Activated CD4-positive, alpha-beta T cell treated with anti-CD3 and anti-CD28 coated beads, Interleukin-2, amount 10 ng/mL, durations not matched to agents 24 days and 14 days (primary cell): ENCODE results near the gene CSNK1D. TPM values are rescaled to one million over a fixed set of nuclear protein-coding genes. Genes with fewer than 3 reads are reported as not detected.

Experiments used
- DNase-seq: peaks from one replicate; pipeline ENCODE4 v3.0.0; 2022
- H3K27ac Mint-ChIP-seq: one replicate; pipeline ENCODE4 v1.8.0; 2022; ENCODE audit warnings: mild to moderate bottlenecking, mixed read lengths
- H3K27me3 Mint-ChIP-seq: one replicate; pipeline ENCODE4 v1.8.0; 2022; ENCODE audit warnings: mixed read lengths
- H3K36me3 Mint-ChIP-seq: one replicate; pipeline ENCODE4 v1.8.0; 2022; ENCODE audit warnings: low read depth, mild to moderate bottlenecking, mixed read lengths
- H3K4me1 Mint-ChIP-seq: one replicate; pipeline ENCODE4 v1.8.0; 2021; ENCODE audit warnings: mixed read lengths
- H3K4me3 Mint-ChIP-seq: one replicate; pipeline ENCODE4 v1.8.0; 2022; ENCODE audit warnings: mild to moderate bottlenecking, moderate library complexity, mixed read lengths
- H3K9me3 Mint-ChIP-seq: one replicate; pipeline ENCODE4 v1.8.0; 2021; ENCODE audit warnings: mixed read lengths
- intact Hi-C: fragments of 100-400 bp; cut with micrococcal nuclease; formaldehyde crosslinking; loops from one replicate; pipeline ENCODE4 v1.15.1; 2023
- total RNA-seq: library from RNA; stranded (reverse); gene quantifications from 2 replicates; pipeline ENCODE4 v1.2.3, GENCODE V29; 2022

The CSNK1D gene
- total RNA-seq, 1 donor from 2014 or later, result 146 TPM

- intact Hi-C loops, result no loop called here
- peaks cover 9% of the 10 kb centered on the region for H3K4me1 Mint-ChIP-seq
- H3K27me3 Mint-ChIP-seq, result no peaks in the 10 kb centered on the region
- H3K27ac Mint-ChIP-seq, result peak overlapping the region; percentile 41
- peaks cover 62% of the 10 kb centered on the region for H3K36me3 Mint-ChIP-seq
- no peak overlapping the region for H3K4me3 Mint-ChIP-seq
- no peaks in the 10 kb centered on the region for H3K9me3 Mint-ChIP-seq
- no peak for DNase-seq
These were observed 22.5 kb downstream of the CSNK1D start for GRCh38 chr17:82250868-82251500.

GRCh38 chr17:82249896-82250581 is 23.5 kb downstream of the CSNK1D start:
- Mint-ChIP-seq H3K27ac (no peak overlapping the region), H3K36me3 (peaks cover 60% of the 10 kb centered on the region), H3K4me3 (no peak overlapping the region), H3K9me3 (no peaks in the 10 kb centered on the region), H3K27me3 (no peaks in the 10 kb centered on the region), H3K4me1 (peaks cover 9% of the 10 kb centered on the region)
- intact Hi-C loops, result no loop called here
- no peak for DNase-seq

- no peak overlapping the region for H3K4me3 Mint-ChIP-seq
- no peaks in the 10 kb centered on the region for H3K27me3 Mint-ChIP-seq
- H3K4me1 Mint-ChIP-seq, result peaks cover 11% of the 10 kb centered on the region
- no peaks in the 10 kb centered on the region for H3K9me3 Mint-ChIP-seq
- H3K27ac Mint-ChIP-seq, result peak overlapping the region; percentile 41
- H3K36me3 Mint-ChIP-seq, result peaks cover 68% of the 10 kb centered on the region
- intact Hi-C loops, result no loop called here
- DNase-seq, result no peak
These were observed 24.5 kb downstream of the CSNK1D start for GRCh38 chr17:82248815-82249674.

- no peaks in the 10 kb centered on the region for H3K27me3 Mint-ChIP-seq
- peaks cover 71% of the 10 kb centered on the region for H3K36me3 Mint-ChIP-seq
- intact Hi-C loops, result no loop called here
- H3K9me3 Mint-ChIP-seq, result no peaks in the 10 kb centered on the region
- peaks cover 14% of the 10 kb centered on the region for H3K4me1 Mint-ChIP-seq
- DNase-seq, result no peak
- no peak overlapping the region for H3K4me3 Mint-ChIP-seq
- H3K27ac Mint-ChIP-seq, result no peak overlapping the region
These were observed 25.4 kb downstream of the CSNK1D start for GRCh38 chr17:82247856-82248671.

GRCh38 chr17:82247182-82247823 is 26.2 kb downstream of the CSNK1D start:
- Mint-ChIP-seq H3K4me3 (no peak overlapping the region), H3K4me1 (peaks cover 11% of the 10 kb centered on the region), H3K27ac (no peak overlapping the region), H3K36me3 (peaks cover 67% of the 10 kb centered on the region), H3K27me3 (no peaks in the 10 kb centered on the region), H3K9me3 (no peaks in the 10 kb centered on the region)
- intact Hi-C loops, result no loop called here
- DNase-seq, result no peak

- H3K9me3 Mint-ChIP-seq, result no peaks in the 10 kb centered on the region
- peak overlapping the region; percentile 29 for H3K27ac Mint-ChIP-seq
- DNase-seq, result no peak
- intact Hi-C loops, result no loop called here
- H3K27me3 Mint-ChIP-seq, result no peaks in the 10 kb centered on the region
- no peak overlapping the region for H3K4me3 Mint-ChIP-seq
- H3K4me1 Mint-ChIP-seq, result peaks cover 13% of the 10 kb centered on the region
- H3K36me3 Mint-ChIP-seq, result peaks cover 61% of the 10 kb centered on the region
These were observed 26.9 kb downstream of the CSNK1D start for GRCh38 chr17:82246365-82247181.

- H3K27me3 Mint-ChIP-seq, result no peaks in the 10 kb centered on the region
- H3K4me1 Mint-ChIP-seq, result peaks cover 14% of the 10 kb centered on the region
- no peaks in the 10 kb centered on the region for H3K9me3 Mint-ChIP-seq
- H3K27ac Mint-ChIP-seq, result peak overlapping the region; percentile 20
- peaks cover 57% of the 10 kb centered on the region for H3K36me3 Mint-ChIP-seq
- intact Hi-C loops, result no loop called here
- DNase-seq, result no peak
- no peak overlapping the region for H3K4me3 Mint-ChIP-seq
These were observed 27.5 kb downstream of the CSNK1D start for GRCh38 chr17:82246040-82246364.

GRCh38 chr17:82245134-82246039 is 28.1 kb downstream of the CSNK1D start:
- no peak overlapping the region for H3K27ac Mint-ChIP-seq
- intact Hi-C loops, result loop anchor here (2.0 kb wide), 1 partner anchor 75 kb away; no protein-coding TSS in a partner anchor

GRCh38 chr17:82244413-82245133 is 28.9 kb downstream of the CSNK1D start:
- Mint-ChIP-seq H3K9me3 (no peaks in the 10 kb centered on the region), H3K27me3 (no peaks in the 10 kb centered on the region), H3K36me3 (peaks cover 55% of the 10 kb centered on the region), H3K27ac (peak overlapping the region; percentile 36), H3K4me3 (no peak overlapping the region), H3K4me1 (peaks cover 21% of the 10 kb centered on the region)
- intact Hi-C loops, result loop anchor here (2.0 kb wide), 1 partner anchor 76 kb away; no protein-coding TSS in a partner anchor
- peak; percentile 77 for DNase-seq

More at GRCh38 chr17:82245134-82246039, 28.1 kb downstream of the CSNK1D start:
- no peak for DNase-seq
- Mint-ChIP-seq H3K36me3 (peaks cover 57% of the 10 kb centered on the region), H3K4me3 (no peak overlapping the region), H3K27me3 (no peaks in the 10 kb centered on the region), H3K4me1 (peaks cover 18% of the 10 kb centered on the region), H3K9me3 (no peaks in the 10 kb centered on the region)

- no peak overlapping the region for H3K4me3 Mint-ChIP-seq
These were observed 29.7 kb downstream of the CSNK1D start for GRCh38 chr17:82243648-82244412.

More at GRCh38 chr17:82243648-82244412, 29.7 kb downstream of the CSNK1D start:
- Mint-ChIP-seq H3K36me3 (peaks cover 54% of the 10 kb centered on the region), H3K4me1 (peaks cover 24% of the 10 kb centered on the region), H3K9me3 (no peaks in the 10 kb centered on the region), H3K27me3 (no peaks in the 10 kb centered on the region), H3K27ac (peak overlapping the region; percentile 36)
- no peak for DNase-seq
- intact Hi-C loops, result loop anchor here (2.0 kb wide), 1 partner anchor 77 kb away; no protein-coding TSS in a partner anchor
